Brain microvascular endothelial cell (primary cell): ENCODE measurements around the gene LRRFIP1.
A peak's percentile ranks its signal among the peaks of the same experiment; 100 is the strongest.

Experiments
- DNase-seq: peaks from one replicate; pipeline ENCODE4 v3.0.0-alpha.2; 2020
- H3K27ac ChIP-seq: fragments of 250-450 bp; sonication (Bioruptor Pico); 2 replicates; pipeline ENCODE4 v1.5.1; 2020; ENCODE audit warnings: mild to moderate bottlenecking, moderate library complexity
- H3K27me3 ChIP-seq: fragments of 250-450 bp; sonication (Bioruptor Pico); replicated peaks from 2 replicates; pipeline ENCODE4 v1.5.1; 2020; ENCODE audit warnings: mild to moderate bottlenecking
- H3K36me3 ChIP-seq: fragments of 250-450 bp; sonication (Bioruptor Pico); replicated peaks from 2 replicates; pipeline ENCODE4 v1.5.1; 2020; ENCODE audit warnings: mild to moderate bottlenecking
- H3K4me3 ChIP-seq: 2 replicates; pipeline ENCODE4 v1.5.1; 2011; ENCODE audit warnings: low read depth, mild to moderate bottlenecking, control low read depth, low read length, moderate library complexity
- in situ Hi-C: cut with HindIII; loops from 2 replicates; pipeline ENCODE4 v1.10.0; 2017; ENCODE audit warnings: low sequenced_read_pairs, low pct_ligation_motif_present
- TF ChIP-seq, protein P1 (sequence below): IDR thresholded peaks from 2 replicates; pipeline ENCODE4 v1.5.1; 2011; ENCODE audit warnings: low read depth, mild to moderate bottlenecking, moderate library complexity, low read length, control low read depth, inconsistent platforms; ENCODE audit errors: missing control alignments

Gene LRRFIP1

DNA sequence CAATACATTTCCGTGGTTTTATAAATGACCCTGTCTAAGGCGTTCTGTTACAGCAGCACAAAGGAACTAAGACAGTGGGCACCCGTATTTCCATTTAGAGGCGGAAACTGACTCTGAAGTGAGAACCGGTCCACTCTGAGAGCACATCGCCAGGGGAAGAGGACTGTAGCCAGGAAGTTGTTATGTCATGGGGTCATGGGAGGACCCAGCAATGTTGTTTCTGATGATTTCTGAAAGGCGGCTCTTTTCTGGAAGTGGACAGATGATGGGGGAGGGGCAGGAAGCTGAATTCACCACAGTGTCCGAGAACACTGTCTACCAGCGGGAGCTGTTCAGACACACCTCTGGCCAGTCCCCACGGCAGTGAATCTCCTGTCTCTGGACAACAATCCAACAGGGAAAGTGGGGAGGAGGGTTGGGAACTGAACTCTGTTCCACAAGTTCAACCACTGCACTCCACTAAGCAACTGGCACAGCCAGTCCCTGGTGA lies 2.1 kb upstream of the LRRFIP1 start:
- no peaks in the 10 kb centered on the region for H3K27me3 ChIP-seq
- no peak overlapping the region for H3K27ac ChIP-seq
- TF ChIP-seq, protein P1, sequence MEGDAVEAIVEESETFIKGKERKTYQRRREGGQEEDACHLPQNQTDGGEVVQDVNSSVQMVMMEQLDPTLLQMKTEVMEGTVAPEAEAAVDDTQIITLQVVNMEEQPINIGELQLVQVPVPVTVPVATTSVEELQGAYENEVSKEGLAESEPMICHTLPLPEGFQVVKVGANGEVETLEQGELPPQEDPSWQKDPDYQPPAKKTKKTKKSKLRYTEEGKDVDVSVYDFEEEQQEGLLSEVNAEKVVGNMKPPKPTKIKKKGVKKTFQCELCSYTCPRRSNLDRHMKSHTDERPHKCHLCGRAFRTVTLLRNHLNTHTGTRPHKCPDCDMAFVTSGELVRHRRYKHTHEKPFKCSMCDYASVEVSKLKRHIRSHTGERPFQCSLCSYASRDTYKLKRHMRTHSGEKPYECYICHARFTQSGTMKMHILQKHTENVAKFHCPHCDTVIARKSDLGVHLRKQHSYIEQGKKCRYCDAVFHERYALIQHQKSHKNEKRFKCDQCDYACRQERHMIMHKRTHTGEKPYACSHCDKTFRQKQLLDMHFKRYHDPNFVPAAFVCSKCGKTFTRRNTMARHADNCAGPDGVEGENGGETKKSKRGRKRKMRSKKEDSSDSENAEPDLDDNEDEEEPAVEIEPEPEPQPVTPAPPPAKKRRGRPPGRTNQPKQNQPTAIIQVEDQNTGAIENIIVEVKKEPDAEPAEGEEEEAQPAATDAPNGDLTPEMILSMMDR: no peak
- in situ Hi-C loops: no loop called here
- H3K36me3 ChIP-seq: no peaks in the 10 kb centered on the region
- DNase-seq: no peak
- no peak overlapping the region for H3K4me3 ChIP-seq

DNA sequence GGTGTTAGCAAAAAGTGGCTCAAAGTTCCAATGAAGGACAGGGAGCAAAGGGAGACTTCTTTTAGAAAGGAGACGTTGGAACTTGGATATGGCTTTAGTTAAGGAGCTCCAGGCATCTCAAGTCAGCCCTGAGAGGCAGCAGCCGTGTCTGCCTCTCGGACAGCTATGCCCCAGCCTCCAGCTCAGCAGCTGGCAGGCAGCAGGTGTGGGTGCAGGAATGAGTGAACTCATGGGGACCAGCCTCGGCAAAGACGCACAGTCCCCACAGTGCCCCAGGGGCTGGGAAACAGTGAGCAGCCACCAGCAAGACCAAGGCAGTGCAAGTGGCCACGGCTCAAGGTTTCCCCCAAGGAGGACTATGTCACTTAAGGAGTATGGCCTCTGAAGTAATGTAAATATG lies 1.6 kb upstream of the LRRFIP1 start:
- Histone ChIP-seq H3K4me3 (no peak overlapping the region), H3K36me3 (no peaks in the 10 kb centered on the region), H3K27ac (no peak overlapping the region), H3K27me3 (no peaks in the 10 kb centered on the region)
- TF ChIP-seq, protein P1: no peak
- in situ Hi-C loops: no loop called here
- DNase-seq: no peak

DNA sequence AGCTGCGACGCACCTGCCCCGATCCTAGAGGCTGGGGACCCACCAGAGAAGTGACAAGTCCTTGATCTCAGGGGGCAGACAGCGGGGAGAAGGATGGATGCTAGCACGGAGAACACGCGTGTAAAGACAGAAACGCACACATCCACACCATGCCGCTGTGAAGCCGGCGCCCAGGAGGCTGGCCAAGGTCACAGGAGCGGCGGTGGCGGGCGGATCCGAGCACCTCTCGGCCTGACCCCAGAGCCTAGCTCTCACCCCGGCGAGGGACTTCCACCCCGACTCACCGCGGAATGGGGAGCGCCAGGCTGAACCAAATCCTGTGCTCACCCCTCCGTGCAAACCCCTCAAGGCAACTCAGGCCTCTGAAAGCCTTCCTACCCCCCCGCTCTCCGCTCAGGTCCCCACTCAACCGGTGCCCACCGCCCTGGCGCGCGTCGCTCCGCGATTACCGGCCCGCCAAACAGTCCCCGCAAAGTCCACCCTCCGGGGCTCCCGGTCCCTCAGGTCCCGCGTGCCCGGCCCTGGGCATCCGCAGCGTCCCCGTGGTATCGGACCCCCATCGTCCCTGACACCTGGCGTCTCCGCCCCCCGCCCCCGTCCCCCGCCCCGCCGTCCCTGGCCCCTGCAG lies 460 bp upstream of the LRRFIP1 start:
- Histone ChIP-seq H3K36me3 (no peaks in the 10 kb centered on the region), H3K27ac (no peak overlapping the region), H3K27me3 (no peaks in the 10 kb centered on the region), H3K4me3 (peak overlapping the region; percentile 62)
- in situ Hi-C loops: no loop called here
- DNase-seq: no peak
- TF ChIP-seq, protein P1: no peak

DNA sequence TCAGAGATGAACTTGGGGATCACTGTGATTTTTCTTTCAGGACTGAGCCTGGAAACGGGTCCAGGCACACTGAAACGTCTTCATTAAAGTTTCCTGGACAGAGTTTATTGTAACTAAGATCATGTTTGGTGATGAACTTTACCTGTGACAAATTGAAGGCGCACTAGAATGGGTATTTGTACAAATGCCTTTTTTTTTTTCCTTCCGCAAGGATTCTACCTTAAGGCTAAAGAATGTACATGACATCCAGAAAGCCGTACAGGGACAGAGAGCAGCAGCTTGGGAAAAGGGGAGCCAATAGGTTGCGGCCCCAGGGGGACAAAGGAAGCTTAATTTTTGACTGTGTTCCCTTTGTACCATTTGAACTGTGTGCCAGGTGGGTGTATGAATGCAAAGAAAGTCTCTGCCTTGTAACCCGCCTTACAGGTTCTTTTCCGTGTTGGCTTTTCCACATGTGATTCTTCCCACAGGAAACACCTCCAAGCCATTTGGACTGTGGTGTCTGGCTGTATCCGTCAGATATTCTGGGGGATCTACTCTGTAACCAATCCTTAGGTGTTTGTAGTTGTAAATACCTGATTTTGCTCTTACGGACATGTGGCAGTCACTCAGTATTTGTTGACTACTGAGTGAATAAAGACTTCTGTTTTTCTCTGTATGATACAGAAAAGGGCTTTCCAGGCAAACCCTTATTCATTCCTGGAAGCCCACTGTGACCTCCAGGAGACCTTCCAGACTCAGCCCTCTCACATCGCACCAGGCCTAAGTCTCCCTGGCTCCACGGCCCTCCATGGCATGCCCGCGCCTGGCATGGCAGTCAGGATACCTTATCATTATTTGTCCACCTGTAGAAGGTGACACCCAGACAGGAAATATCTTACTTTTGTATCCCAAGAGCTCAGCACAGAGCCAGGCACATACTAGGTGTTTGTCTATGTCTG lies 1.1 kb downstream of the LRRFIP1 start:
- no peaks in the 10 kb centered on the region for H3K36me3 ChIP-seq
- no peak for DNase-seq
- TF ChIP-seq, protein P1: no peak
- in situ Hi-C loops: no loop called here
- H3K27ac ChIP-seq: no peak overlapping the region
- no peaks in the 10 kb centered on the region for H3K27me3 ChIP-seq
- peak overlapping the region; percentile 62 for H3K4me3 ChIP-seq

DNA sequence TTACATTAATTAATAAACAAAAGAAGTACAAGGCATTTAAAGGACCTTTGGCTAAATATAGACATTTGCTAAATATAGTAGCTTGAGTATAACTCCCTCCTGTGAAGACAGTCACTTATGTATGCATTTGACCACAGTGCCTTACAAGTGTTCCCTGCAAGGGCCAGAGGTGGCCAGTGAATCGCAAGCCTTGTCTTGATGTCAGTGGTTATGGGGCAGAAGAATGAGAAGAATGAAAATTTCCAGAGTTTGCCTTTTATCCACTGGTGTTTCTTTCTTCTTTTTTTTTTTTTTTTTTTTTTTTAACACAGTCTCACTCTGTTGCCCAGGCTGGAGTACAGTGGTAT lies 1.8 kb downstream of the LRRFIP1 start:
- H3K27ac ChIP-seq: no peak overlapping the region
- in situ Hi-C loops: no loop called here
- TF ChIP-seq, protein P1: no peak
- H3K27me3 ChIP-seq: no peaks in the 10 kb centered on the region
- no peak for DNase-seq
- no peak overlapping the region for H3K4me3 ChIP-seq
- H3K36me3 ChIP-seq: no peaks in the 10 kb centered on the region
